Activated naive CD8-positive, alpha-beta T cell treated with anti-CD3 and anti-CD28 coated beads, Interleukin-2, amount 10 ng/mL, durations not matched to agents 7 days and 5 days (primary cell): ENCODE data around the gene INSC. TPM values are rescaled to one million over a fixed set of nuclear protein-coding genes. Genes with fewer than 3 reads are reported as not detected.

ENCODE experiments used
- ATAC-seq: fragments of 150-1000 bp; cut with Tn5 transposase; one replicate; pipeline ENCODE4 v1.10.0; 2021; ENCODE audit warnings: low read depth, moderate library complexity
- POLR2A ChIA-PET: fragments of 350-600 bp; sonication (Branson Sonifier 250); formaldehyde crosslinking; loops from one replicate; lab custom pipeline; 2021; ENCODE audit warnings: antibody characterized with exemption; lab: Charles Lee
- DNase-seq: peaks from one replicate; pipeline ENCODE4 v3.0.0; 2021
- H3K27ac Mint-ChIP-seq: one replicate; pipeline ENCODE4 v1.8.0; 2022; ENCODE audit warnings: mild to moderate bottlenecking, mixed read lengths
- H3K27me3 Mint-ChIP-seq: one replicate; pipeline ENCODE4 v1.8.0; 2022; ENCODE audit warnings: mild to moderate bottlenecking, moderate library complexity, mixed read lengths
- H3K36me3 Mint-ChIP-seq: one replicate; pipeline ENCODE4 v1.8.0; 2021; ENCODE audit warnings: mild to moderate bottlenecking, mixed read lengths
- H3K4me1 Mint-ChIP-seq: one replicate; pipeline ENCODE4 v1.8.0; 2021; ENCODE audit warnings: mixed read lengths
- H3K4me3 Mint-ChIP-seq: one replicate; pipeline ENCODE4 v1.8.0; 2022; ENCODE audit warnings: mild to moderate bottlenecking, moderate library complexity, mixed read lengths
- H3K9me3 Mint-ChIP-seq: one replicate; pipeline ENCODE4 v1.8.0; 2021; ENCODE audit warnings: mixed read lengths
- total RNA-seq, 2 experiments: library from RNA; stranded (reverse); gene quantifications; one replicate each; pipeline ENCODE4 v1.2.3, GENCODE V29; 2021

Gene INSC
- total RNA-seq, 2 experiments from 2014 or later, result 0.23 TPM; not detected in 1

DNA sequence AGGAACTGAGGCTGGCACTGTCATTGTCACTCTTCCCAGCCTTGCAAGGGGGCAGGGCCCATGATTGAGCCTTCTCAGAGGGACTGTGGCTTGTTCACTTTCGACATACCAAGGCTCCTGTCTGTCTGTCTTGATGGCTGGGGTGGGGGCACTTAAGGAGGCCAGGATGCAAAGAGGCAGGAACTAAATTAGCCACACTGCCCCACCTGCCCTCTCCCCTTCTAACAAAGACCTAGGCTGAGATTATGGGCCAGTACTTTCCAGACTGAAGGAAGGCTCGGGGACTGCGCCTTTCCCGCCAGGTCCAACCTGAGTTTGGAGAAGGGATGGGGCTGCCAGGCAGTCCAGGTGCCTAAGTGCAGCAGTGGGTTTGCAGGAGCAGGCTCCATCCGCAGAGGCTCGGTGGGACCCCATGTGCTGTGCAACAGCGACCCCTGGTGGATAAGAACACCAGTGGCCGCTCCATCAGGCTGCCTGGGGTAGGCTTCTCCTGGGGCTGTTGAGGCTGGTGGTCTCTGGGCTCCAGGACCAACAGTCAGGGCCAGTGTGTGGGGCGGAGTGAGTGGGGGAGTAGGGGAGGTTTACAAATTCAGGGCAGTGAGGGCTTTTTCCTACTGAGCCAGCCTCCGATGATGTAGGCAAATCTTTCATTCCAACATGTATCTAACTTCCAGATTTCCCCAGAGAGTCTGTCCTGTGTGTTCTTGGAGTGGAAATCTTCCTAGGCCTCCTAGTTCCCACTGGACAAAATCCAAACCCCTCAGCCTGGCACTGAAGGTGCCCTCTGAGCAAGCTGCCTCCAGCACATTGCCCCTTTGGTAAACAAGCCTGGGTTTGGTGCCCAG is 93.9 kb downstream of the INSC start:
- POLR2A ChIA-PET, result no interaction called here
- H3K27me3 Mint-ChIP-seq, result peaks cover 14% of the 10 kb centered on the region
- H3K4me3 Mint-ChIP-seq, result no peak overlapping the region
- H3K27ac Mint-ChIP-seq, result no peak overlapping the region
- H3K4me1 Mint-ChIP-seq, result no peaks in the 10 kb centered on the region
- DNase-seq (peak; percentile 80), ATAC-seq (peak; percentile 94)
- no peaks in the 10 kb centered on the region for H3K36me3 Mint-ChIP-seq
- no peaks in the 10 kb centered on the region for H3K9me3 Mint-ChIP-seq

DNA sequence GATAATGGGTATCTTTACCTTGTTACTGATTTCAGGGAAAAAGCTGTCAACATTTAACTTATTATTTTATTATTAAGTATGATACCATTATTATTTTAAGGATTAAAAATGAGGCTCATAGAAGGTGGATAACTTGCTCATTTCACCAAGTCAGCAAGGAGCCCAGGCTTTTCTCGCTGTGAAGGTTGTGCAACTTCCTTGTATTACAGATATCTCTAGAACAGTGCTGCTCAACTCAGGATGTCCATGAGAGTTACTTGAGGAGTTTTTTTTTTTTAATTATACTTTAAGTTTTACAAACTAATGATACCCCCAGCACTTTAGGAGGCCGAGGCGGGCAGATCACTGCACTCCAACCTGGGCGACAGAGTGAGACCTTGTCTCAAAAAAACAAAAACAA is 98.2 kb downstream of the INSC start:
- Mint-ChIP-seq H3K9me3 (no peaks in the 10 kb centered on the region), H3K27ac (no peak overlapping the region), H3K27me3 (peaks cover 13% of the 10 kb centered on the region), H3K4me3 (no peak overlapping the region), H3K4me1 (no peaks in the 10 kb centered on the region), H3K36me3 (no peaks in the 10 kb centered on the region)
- ATAC-seq, result no peak
- no peak for DNase-seq
- POLR2A ChIA-PET, result no interaction called here

DNA sequence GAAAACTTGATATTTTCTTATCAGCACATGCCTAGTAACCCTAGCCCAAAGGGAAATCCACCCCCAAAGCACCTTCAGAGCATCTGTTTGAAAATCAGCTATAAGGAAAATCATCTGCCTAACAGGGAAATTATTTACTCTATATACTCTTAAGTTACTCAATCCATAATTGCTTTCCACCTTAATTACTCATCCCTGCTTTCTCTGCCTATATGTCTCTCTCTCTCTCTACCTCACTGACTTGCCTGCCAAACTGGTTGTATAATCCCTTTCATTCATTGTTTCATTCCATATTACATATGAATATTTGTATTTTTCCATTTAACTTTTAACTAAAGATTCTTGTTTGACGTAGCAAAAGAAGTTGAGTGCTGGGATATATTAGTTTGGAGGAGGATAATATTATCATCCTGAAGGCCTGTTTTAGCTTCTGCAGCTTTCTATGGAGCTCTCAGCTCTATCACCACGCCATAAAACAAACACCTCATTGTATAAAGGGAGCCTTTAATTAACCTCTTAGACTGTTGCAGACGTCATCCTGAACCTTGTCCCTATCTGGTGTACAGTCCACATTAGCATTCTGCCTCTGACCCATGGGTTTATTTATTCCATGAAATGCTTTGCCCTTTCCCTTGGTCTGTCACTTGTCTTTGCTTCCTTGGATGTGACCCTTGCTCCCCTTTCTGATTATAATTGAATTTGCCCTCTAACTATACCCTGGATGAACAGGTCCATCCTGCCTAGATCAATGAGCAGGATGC is 98.9 kb downstream of the INSC start:
- H3K4me1 Mint-ChIP-seq, result no peaks in the 10 kb centered on the region
- no peaks in the 10 kb centered on the region for H3K9me3 Mint-ChIP-seq
- POLR2A ChIA-PET, result no interaction called here
- no peak for ATAC-seq
- H3K36me3 Mint-ChIP-seq, result no peaks in the 10 kb centered on the region
- DNase-seq, result no peak
- H3K4me3 Mint-ChIP-seq, result no peak overlapping the region
- no peak overlapping the region for H3K27ac Mint-ChIP-seq
- peaks cover 12% of the 10 kb centered on the region for H3K27me3 Mint-ChIP-seq

DNA sequence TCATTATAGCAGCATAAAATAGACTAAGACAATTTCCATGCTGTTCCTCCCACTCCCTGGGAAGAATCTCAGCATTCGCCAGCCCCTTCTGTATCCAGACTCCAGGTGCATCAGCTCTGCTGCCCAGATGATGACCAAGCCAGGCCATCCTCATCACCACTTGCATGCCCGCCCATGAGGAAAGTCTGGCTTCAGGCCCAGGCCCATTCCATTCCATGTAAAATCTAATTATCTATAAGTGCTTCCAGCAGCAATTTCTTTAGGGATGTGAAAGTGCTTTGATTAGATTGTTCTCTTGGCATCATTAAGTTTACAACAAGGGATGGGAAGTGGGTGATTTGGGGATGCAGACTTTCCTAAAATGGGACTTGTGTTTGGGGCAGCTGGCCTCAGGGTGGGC is 100.3 kb downstream of the INSC start:
- DNase-seq, result no peak
- Mint-ChIP-seq H3K27ac (no peak overlapping the region), H3K9me3 (no peaks in the 10 kb centered on the region), H3K4me3 (no peak overlapping the region), H3K27me3 (peaks cover 11% of the 10 kb centered on the region), H3K36me3 (no peaks in the 10 kb centered on the region), H3K4me1 (no peaks in the 10 kb centered on the region)
- POLR2A ChIA-PET, result no interaction called here
- no peak for ATAC-seq

DNA sequence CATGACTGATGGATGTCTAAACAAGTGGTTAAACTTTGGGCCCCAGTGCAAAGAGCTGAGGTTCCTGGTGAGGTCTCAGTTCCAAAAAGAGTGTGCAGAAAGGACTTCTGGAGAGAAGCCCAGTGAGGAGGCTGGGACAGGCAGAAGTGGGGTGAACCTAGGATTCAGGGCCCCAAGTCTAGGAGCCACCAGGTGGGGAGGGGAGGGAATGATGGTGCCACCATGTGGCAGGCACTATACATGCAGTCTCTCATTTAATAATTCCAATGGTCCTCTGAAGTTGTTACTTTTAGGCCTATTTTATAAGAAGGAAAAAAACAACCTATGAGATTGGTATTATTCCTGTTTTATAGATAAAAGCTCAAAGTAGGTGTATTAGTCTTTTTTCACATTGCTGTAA is 102.0 kb downstream of the INSC start:
- no peak for DNase-seq
- Mint-ChIP-seq H3K4me1 (no peaks in the 10 kb centered on the region), H3K36me3 (no peaks in the 10 kb centered on the region), H3K27me3 (peaks cover 6% of the 10 kb centered on the region), H3K27ac (no peak overlapping the region), H3K9me3 (no peaks in the 10 kb centered on the region), H3K4me3 (no peak overlapping the region)
- no peak for ATAC-seq
- POLR2A ChIA-PET, result no interaction called here

DNA sequence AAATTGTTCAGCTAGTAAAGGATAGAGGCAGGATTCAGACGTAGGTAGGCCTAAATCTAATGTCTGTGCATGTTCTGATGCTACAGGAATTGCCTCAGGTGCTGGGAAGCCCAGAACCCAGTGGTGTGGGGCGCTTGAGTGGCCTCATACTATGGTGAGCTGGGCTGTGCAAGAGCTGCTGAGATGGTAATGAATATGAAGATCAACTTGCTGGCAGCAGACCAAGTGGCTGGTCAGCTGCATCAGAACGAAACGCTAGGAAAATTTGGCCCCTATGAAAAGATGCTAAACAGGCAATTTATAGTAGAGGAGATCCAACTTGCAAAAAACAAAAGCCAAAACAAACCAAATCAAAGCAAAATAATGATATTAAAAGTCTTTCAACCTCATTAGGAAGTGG is 102.7 kb downstream of the INSC start:
- peaks cover 5% of the 10 kb centered on the region for H3K27me3 Mint-ChIP-seq
- DNase-seq (no peak), ATAC-seq (no peak)
- POLR2A ChIA-PET, result no interaction called here
- no peaks in the 10 kb centered on the region for H3K4me1 Mint-ChIP-seq
- H3K36me3 Mint-ChIP-seq, result no peaks in the 10 kb centered on the region
- H3K9me3 Mint-ChIP-seq, result no peaks in the 10 kb centered on the region
- H3K27ac Mint-ChIP-seq, result no peak overlapping the region
- H3K4me3 Mint-ChIP-seq, result no peak overlapping the region

DNA sequence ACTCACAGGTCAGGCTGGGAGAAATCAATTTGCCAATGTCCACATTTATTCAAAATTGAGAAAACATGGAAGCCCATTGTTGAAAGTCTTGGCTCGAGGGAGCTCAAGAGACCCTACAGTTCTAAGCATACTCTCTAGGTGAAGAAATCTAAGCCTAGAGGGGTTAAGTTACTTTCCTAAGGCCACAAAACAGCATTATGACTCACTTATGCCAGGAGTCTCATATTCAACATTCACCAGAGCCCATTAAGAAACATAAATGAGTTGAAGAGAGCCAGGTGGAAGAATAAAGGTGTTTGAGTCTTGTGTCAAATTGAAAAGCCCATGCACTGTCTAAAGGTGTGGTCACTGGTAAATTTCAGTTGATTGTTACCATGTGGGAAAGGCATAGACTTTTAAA is 108.1 kb downstream of the INSC start:
- POLR2A ChIA-PET, result no interaction called here
- Mint-ChIP-seq H3K27ac (no peak overlapping the region), H3K4me3 (no peak overlapping the region), H3K9me3 (no peaks in the 10 kb centered on the region), H3K36me3 (no peaks in the 10 kb centered on the region), H3K27me3 (peaks cover 11% of the 10 kb centered on the region), H3K4me1 (no peaks in the 10 kb centered on the region)
- DNase-seq (no peak), ATAC-seq (no peak)

DNA sequence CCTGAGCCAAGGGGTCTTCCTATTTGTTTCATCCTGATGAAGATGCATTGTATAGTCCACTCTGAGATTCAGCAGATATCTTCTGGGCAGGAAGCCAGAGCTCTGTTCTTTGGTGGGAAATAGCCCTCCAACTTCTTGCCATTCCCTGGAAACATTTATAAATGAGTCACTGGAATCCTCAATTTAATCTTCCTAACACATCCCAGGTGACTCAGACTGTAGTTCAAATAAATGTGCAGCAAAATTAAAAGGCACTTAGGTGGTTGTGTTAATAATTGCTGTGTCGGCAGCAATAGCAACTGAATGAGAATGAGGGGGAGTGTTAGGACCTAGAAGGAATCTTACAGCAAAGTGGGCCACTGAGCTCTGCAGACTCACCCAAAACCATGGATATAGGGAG is 108.6 kb downstream of the INSC start:
- H3K27ac Mint-ChIP-seq, result no peak overlapping the region
- POLR2A ChIA-PET, result no interaction called here
- no peak overlapping the region for H3K4me3 Mint-ChIP-seq
- no peaks in the 10 kb centered on the region for H3K4me1 Mint-ChIP-seq
- DNase-seq (no peak), ATAC-seq (no peak)
- peaks cover 11% of the 10 kb centered on the region for H3K27me3 Mint-ChIP-seq
- no peaks in the 10 kb centered on the region for H3K36me3 Mint-ChIP-seq
- no peaks in the 10 kb centered on the region for H3K9me3 Mint-ChIP-seq

DNA sequence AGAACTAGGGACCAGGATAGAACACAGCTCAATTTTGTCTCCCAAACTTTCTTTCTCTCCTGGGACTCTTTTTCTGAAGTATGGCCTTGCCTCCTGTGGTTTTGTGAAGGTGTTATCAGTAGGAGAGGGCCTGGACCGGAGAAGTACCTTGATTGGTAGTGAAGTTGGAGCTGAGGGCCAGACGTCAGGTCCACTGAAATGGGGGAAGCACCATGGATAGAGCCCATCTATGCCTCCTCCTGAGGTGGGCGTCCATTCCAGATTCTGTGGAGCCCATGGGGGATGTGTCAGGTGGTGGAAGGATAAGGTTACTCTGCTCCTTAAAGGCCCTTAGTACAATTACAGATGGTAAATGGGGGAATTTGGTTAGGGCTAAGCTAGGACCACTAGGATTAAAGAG is 109.7 kb downstream of the INSC start:
- Mint-ChIP-seq H3K9me3 (no peaks in the 10 kb centered on the region), H3K4me1 (no peaks in the 10 kb centered on the region), H3K4me3 (no peak overlapping the region), H3K27ac (no peak overlapping the region), H3K36me3 (no peaks in the 10 kb centered on the region), H3K27me3 (peaks cover 11% of the 10 kb centered on the region)
- ATAC-seq (no peak), DNase-seq (no peak)
- POLR2A ChIA-PET, result no interaction called here

DNA sequence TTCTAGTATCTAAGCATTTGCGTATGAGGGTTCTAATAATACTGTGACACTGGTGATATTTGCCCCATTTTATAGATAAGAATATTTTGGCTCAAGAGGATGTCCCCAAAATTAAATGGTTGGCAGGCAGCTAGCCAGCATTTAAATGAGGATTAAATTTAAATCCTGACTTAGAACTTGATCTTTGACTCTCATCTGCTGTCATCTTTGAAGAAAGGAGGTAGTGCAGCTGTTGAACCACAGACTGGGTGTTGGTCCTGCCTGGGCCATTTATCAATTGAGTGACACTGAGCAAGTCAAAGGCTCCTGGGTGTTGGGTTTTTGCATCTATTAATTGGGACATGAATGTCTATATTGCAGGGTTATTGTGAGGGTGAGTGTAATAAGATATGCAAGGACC is 112.3 kb downstream of the INSC start:
- no peak overlapping the region for H3K27ac Mint-ChIP-seq
- ATAC-seq, result no peak
- H3K9me3 Mint-ChIP-seq, result no peaks in the 10 kb centered on the region
- POLR2A ChIA-PET, result no interaction called here
- H3K36me3 Mint-ChIP-seq, result no peaks in the 10 kb centered on the region
- H3K4me3 Mint-ChIP-seq, result no peak overlapping the region
- H3K4me1 Mint-ChIP-seq, result no peaks in the 10 kb centered on the region
- peaks cover 11% of the 10 kb centered on the region for H3K27me3 Mint-ChIP-seq
- no peak for DNase-seq

DNA sequence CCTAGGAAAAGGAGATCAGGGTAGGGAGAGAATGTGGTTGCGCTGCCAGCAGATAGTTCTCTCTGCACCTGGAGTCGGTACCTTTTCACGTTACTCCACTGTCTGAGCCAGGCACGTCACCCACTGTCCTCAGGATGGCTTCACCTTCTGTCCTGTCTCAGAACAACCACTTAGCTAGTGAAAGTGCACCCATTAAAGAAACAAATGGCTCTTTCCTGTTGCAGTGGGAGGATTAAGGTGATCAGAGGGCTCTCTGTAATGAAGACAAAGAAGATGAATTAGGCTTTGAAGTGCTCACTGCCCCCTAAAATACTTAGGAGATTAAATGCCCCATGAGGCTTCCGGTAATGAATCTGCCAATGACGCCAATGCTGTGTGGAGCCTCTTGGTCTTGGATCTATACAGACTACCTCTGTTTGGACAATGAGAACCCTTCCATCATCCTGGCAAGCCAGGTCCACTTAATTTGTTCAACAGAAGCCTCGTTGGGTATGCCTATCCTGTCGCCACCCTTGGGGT is 113.7 kb downstream of the INSC start:
- Mint-ChIP-seq H3K27ac (no peak overlapping the region), H3K9me3 (no peaks in the 10 kb centered on the region), H3K4me1 (no peaks in the 10 kb centered on the region), H3K27me3 (peaks cover 11% of the 10 kb centered on the region), H3K36me3 (no peaks in the 10 kb centered on the region), H3K4me3 (no peak overlapping the region)
- ATAC-seq, result no peak
- DNase-seq, result no peak
- POLR2A ChIA-PET, result no interaction called here

DNA sequence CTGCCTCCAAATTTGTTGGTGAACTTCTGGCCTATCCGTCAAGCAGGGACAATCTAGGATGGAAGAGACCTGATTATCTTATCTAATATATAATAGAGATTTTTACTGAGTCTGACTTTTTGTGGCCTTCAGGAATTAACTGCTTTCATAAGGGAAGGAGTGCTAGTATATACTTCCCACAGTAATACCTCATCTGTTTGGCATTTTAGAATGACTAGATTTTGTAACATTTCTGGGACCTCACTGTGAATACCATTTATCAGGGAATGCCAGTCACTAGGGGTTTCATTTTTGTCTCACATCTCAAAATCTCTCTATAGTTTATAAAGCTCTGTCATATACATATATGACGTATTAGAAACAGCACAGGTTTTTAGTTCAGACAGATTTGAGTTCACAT is 114.3 kb downstream of the INSC start:
- no peak for ATAC-seq
- POLR2A ChIA-PET, result no interaction called here
- Mint-ChIP-seq H3K9me3 (no peaks in the 10 kb centered on the region), H3K4me3 (no peak overlapping the region), H3K27me3 (peaks cover 14% of the 10 kb centered on the region), H3K36me3 (no peaks in the 10 kb centered on the region), H3K27ac (no peak overlapping the region), H3K4me1 (no peaks in the 10 kb centered on the region)
- DNase-seq, result no peak

DNA sequence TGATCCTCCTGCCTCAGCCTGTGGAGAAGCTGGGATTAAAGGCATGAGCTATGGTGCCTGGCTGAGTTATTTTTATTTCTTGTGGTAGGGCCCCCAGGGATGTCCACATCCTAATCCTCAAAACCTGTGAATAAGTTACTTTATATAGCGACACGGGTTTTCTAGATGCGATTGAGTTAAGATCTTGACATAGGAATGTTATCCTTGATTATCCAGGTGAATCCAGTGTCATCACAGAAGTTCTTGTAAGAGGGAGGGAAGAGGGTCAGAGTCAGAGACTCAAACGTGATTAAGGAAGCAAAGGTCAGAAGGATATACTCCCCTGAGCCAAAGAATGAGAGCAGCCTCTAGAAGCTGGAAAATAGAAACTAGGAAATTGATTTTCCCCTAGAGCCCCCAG is 117.8 kb downstream of the INSC start:
- no peaks in the 10 kb centered on the region for H3K36me3 Mint-ChIP-seq
- H3K27ac Mint-ChIP-seq, result no peak overlapping the region
- H3K9me3 Mint-ChIP-seq, result no peaks in the 10 kb centered on the region
- ATAC-seq, result no peak
- no peak for DNase-seq
- POLR2A ChIA-PET, result no interaction called here
- peaks cover 6% of the 10 kb centered on the region for H3K27me3 Mint-ChIP-seq
- no peak overlapping the region for H3K4me3 Mint-ChIP-seq
- no peaks in the 10 kb centered on the region for H3K4me1 Mint-ChIP-seq
